SK-N-SH treated with all-trans-retinoic acid at 6 μM for 48 hours (cell line): ENCODE data around the gene TYSND1.
A peak's percentile ranks its signal among the peaks of the same experiment; 100 is the strongest.

Experiments
- ATAC-seq: fragments of 200-7000 bp; cut with Tn5 transposase; 3 replicates; pipeline ENCODE4 v1.9.1; 2020; ENCODE audit warnings: mild to moderate bottlenecking, moderate library complexity
- ARNTL ChIP-seq: fragments of 450-650 bp; formaldehyde crosslinking; IDR thresholded peaks from 2 replicates; pipeline ENCODE4 v1.5.0; 2020; ENCODE audit warnings: low read depth, mild to moderate bottlenecking, moderate library complexity, borderline replicate concordance
- BACH2 ChIP-seq: fragments of 250-450 bp; sonication (Bioruptor Pico); IDR thresholded peaks from 2 replicates; pipeline ENCODE4 v1.9.0; 2021; ENCODE audit warnings: mild to moderate bottlenecking, borderline replicate concordance
- CSDC2 ChIP-seq: fragments of 250-450 bp; sonication (Bioruptor Pico); IDR thresholded peaks from 2 replicates; pipeline ENCODE4 v1.5.0; 2020; ENCODE audit warnings: mild to moderate bottlenecking, moderate library complexity
- ESRRG ChIP-seq: fragments of 250-450 bp; sonication (Bioruptor Pico); IDR thresholded peaks from 2 replicates; pipeline ENCODE4 v1.6.1; 2021; ENCODE audit warnings: mild to moderate bottlenecking
- GLIS3 ChIP-seq: fragments of 250-450 bp; sonication (Bioruptor Pico); IDR thresholded peaks from 2 replicates; pipeline ENCODE4 v1.5.0; 2020; ENCODE audit warnings: mild to moderate bottlenecking, moderate library complexity
- ISL1 ChIP-seq: fragments of 250-450 bp; sonication (Bioruptor Pico); IDR thresholded peaks from 2 replicates; pipeline ENCODE4 v2.1.2; 2022; ENCODE audit warnings: mild to moderate bottlenecking, moderate library complexity
- OSR1 ChIP-seq: fragments of 250-450 bp; sonication (Bioruptor Pico); IDR thresholded peaks from 2 replicates; pipeline ENCODE4 v1.8.0; 2022; ENCODE audit warnings: moderate library complexity, mild to moderate bottlenecking, inconsistent platforms
- PPARA ChIP-seq: fragments of 250-450 bp; sonication (Bioruptor Pico); IDR thresholded peaks from 2 replicates; pipeline ENCODE4 v1.5.0; 2020; ENCODE audit warnings: mild to moderate bottlenecking, borderline replicate concordance
- RARB ChIP-seq: fragments of 250-450 bp; sonication (Bioruptor Pico); IDR thresholded peaks from 2 replicates; pipeline ENCODE4 v1.8.0; 2021; ENCODE audit warnings: mild to moderate bottlenecking, moderate library complexity
- TCF4 ChIP-seq: fragments of 250-450 bp; sonication (Bioruptor Pico); IDR thresholded peaks from 2 replicates; pipeline ENCODE4 v1.8.0; 2021; ENCODE audit warnings: mild to moderate bottlenecking, moderate library complexity, borderline replicate concordance
- TOX ChIP-seq: fragments of 250-450 bp; sonication (Bioruptor Pico); IDR thresholded peaks from 2 replicates; pipeline ENCODE4 v1.8.0; 2021; ENCODE audit warnings: mild to moderate bottlenecking, moderate library complexity, borderline replicate concordance
- ZFP3 ChIP-seq: fragments of 250-450 bp; sonication (Bioruptor Pico); IDR thresholded peaks from 2 replicates; pipeline ENCODE4 v1.5.0; 2020; ENCODE audit warnings: mild to moderate bottlenecking, moderate library complexity
- ZFP30 ChIP-seq: fragments of 450-650 bp; formaldehyde crosslinking; IDR thresholded peaks from 2 replicates; pipeline ENCODE4 v1.5.0; 2022; ENCODE audit warnings: mild to moderate bottlenecking, moderate library complexity
- ZNF565 ChIP-seq: fragments of 450-650 bp; formaldehyde crosslinking; conservative IDR thresholded peaks from 2 replicates; pipeline ENCODE4 v1.5.0; 2020; ENCODE audit warnings: low read depth, mild to moderate bottlenecking, moderate library complexity
- ZNF70 ChIP-seq: fragments of 450-650 bp; formaldehyde crosslinking; IDR thresholded peaks from 2 replicates; pipeline ENCODE4 v1.5.0; 2020; ENCODE audit warnings: mild to moderate bottlenecking, moderate library complexity
- ZNF8 ChIP-seq: fragments of 450-650 bp; formaldehyde crosslinking; IDR thresholded peaks from 2 replicates; pipeline ENCODE4 v1.5.0; 2020; ENCODE audit warnings: mild to moderate bottlenecking, moderate library complexity
- TF ChIP-seq, protein P1 (sequence below): fragments of 250-450 bp; sonication (Bioruptor Pico); IDR thresholded peaks from 2 replicates; pipeline ENCODE4 v1.5.0; 2020; ENCODE audit warnings: mild to moderate bottlenecking, moderate library complexity
- TF ChIP-seq, protein P2 (sequence below): fragments of 250-450 bp; sonication (Bioruptor Pico); IDR thresholded peaks from 2 replicates; pipeline ENCODE4 v1.5.1; 2021; ENCODE audit warnings: mild to moderate bottlenecking, moderate library complexity
- TF ChIP-seq, protein P3 (sequence below): fragments of 250-450 bp; sonication (Bioruptor Pico); IDR thresholded peaks from 2 replicates; pipeline ENCODE4 v1.8.0; 2020; ENCODE audit warnings: mild to moderate bottlenecking, moderate library complexity, borderline replicate concordance

The TYSND1 gene, protein sequence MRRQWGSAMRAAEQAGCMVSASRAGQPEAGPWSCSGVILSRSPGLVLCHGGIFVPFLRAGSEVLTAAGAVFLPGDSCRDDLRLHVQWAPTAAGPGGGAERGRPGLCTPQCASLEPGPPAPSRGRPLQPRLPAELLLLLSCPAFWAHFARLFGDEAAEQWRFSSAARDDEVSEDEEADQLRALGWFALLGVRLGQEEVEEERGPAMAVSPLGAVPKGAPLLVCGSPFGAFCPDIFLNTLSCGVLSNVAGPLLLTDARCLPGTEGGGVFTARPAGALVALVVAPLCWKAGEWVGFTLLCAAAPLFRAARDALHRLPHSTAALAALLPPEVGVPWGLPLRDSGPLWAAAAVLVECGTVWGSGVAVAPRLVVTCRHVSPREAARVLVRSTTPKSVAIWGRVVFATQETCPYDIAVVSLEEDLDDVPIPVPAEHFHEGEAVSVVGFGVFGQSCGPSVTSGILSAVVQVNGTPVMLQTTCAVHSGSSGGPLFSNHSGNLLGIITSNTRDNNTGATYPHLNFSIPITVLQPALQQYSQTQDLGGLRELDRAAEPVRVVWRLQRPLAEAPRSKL

DNA sequence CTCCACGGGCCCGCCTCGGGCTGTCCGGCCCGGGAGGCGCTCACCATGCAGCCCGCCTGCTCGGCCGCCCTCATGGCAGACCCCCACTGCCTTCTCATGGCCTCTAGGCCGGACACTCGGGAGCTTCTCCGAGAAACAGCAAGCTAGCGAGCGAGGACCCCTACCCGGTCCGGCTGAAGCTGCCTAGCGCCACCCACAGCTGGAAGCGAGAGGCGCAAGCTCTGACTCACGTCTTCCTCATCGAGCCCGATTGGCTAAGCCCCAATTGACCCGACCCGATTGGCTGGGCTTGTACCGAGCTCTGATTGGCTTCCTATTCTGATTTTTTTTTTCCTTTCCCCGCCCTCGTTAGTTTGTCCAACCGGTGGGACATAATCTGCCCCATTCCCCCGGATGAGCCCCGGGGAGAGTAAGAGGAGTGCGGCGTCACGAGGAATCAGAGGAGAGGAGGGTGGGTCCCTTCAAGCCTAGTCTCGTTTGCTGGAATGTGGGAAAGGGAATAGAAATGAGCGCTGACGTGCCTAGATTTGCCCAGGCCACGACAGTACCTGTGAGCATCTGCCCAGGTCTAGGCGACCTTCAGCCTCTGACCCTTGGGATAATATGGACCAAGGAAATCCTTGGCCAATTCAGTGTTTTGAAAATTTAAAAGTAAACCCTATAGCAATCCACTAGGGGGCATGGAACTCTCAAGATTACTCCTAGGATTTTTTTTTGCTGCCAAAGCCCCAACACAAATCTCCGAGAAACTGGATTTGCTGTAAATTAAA, at the start of gene TYSND1:
Gene TYSND1, minus strand, starts transcription at position 212 of the 770 bp plus-strand sequence. Its CDS starts 114 bp downstream, at position 98.
- ATAC-seq: peak; percentile 92

DNA sequence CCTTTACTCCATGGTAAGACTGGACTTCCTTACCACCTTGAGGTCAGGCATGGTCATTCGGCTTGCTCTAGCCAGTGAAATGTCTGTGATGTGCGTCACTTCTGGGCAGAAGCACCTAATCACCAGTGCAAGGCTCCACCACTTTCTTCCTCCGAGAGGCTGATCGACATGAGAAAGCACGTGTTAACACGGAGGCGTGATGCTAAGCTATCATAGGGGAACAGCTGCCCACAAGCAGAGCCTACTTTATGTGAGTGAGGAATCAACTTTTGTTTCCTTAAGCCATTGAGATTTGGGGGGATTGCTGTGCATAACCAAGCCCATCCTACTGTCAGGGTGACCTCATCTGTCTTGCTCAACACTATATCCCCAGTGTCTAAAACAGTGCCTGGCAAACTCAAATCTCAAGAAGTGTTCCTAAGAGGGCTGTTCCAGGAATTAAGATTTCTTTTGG, 46.9 kb upstream of the TYSND1 start:
- no peak for TF ChIP-seq BACH2 (CRISPR knock-in tag)
- TF ChIP-seq, protein P1, sequence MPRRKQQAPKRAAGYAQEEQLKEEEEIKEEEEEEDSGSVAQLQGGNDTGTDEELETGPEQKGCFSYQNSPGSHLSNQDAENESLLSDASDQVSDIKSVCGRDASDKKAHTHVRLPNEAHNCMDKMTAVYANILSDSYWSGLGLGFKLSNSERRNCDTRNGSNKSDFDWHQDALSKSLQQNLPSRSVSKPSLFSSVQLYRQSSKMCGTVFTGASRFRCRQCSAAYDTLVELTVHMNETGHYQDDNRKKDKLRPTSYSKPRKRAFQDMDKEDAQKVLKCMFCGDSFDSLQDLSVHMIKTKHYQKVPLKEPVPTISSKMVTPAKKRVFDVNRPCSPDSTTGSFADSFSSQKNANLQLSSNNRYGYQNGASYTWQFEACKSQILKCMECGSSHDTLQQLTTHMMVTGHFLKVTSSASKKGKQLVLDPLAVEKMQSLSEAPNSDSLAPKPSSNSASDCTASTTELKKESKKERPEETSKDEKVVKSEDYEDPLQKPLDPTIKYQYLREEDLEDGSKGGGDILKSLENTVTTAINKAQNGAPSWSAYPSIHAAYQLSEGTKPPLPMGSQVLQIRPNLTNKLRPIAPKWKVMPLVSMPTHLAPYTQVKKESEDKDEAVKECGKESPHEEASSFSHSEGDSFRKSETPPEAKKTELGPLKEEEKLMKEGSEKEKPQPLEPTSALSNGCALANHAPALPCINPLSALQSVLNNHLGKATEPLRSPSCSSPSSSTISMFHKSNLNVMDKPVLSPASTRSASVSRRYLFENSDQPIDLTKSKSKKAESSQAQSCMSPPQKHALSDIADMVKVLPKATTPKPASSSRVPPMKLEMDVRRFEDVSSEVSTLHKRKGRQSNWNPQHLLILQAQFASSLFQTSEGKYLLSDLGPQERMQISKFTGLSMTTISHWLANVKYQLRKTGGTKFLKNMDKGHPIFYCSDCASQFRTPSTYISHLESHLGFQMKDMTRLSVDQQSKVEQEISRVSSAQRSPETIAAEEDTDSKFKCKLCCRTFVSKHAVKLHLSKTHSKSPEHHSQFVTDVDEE (CRISPR knock-in tag): no peak
- no peak for TF ChIP-seq GLIS3 (CRISPR knock-in tag)
- TF ChIP-seq, protein P2, sequence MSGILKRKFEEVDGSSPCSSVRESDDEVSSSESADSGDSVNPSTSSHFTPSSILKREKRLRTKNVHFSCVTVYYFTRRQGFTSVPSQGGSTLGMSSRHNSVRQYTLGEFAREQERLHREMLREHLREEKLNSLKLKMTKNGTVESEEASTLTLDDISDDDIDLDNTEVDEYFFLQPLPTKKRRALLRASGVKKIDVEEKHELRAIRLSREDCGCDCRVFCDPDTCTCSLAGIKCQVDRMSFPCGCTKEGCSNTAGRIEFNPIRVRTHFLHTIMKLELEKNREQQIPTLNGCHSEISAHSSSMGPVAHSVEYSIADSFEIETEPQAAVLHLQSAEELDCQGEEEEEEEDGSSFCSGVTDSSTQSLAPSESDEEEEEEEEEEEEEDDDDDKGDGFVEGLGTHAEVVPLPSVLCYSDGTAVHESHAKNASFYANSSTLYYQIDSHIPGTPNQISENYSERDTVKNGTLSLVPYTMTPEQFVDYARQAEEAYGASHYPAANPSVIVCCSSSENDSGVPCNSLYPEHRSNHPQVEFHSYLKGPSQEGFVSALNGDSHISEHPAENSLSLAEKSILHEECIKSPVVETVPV (CRISPR knock-in tag): no peak
- TF ChIP-seq, all 23 proteins: peak for 0
- ATAC-seq: no peak

More for the DNA sequence above, at the start of gene TYSND1:
- no peak for TF ChIP-seq ZNF565 (CRISPR knock-in tag)
- peak; percentile 89 for TF ChIP-seq ZFP3 (CRISPR knock-in tag)
- TF ChIP-seq RARB (CRISPR knock-in tag): peak; percentile 41; the same call in 1 of the 2 replicates
- TF ChIP-seq, protein P1 (CRISPR knock-in tag): no peak
- TF ChIP-seq TCF4 (CRISPR knock-in tag): 0 out of 2 replicates have a peak, but pooled peaks have one; percentile 15

DNA sequence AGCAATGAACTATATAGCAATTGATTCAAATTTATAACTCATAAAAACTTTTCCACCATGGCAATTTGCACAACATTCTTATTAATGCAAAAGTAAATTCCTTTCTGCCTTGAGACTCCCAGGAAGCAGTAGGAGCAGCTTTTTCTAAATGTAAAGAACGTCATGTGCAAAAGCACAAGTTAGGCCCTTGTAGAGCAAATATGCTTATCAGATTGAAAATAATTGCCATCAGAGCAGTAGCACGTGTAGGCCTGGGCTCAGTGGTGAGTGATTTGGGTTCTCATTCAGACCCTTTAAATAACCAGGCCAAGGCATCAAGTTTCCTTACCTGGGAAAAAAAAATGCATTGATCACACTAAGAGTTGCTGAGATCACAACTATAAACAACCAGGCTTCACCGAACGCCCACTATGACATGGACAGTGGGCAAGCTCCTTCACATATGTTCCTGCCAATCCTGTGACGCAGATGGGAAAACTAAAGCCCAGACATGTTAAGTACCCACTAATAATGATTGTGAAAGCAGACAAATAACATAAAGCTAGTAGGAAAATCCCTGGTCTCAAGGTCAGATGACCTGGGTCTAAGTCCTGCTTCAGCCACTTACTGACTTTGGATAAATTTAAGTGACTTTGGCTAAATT, 45.9 kb upstream of the TYSND1 start:
- peak; percentile 17; the same call in 2 of the 3 replicates for ATAC-seq
- no peak for TF ChIP-seq ZNF8 (CRISPR knock-in tag)
- TF ChIP-seq, protein P3, sequence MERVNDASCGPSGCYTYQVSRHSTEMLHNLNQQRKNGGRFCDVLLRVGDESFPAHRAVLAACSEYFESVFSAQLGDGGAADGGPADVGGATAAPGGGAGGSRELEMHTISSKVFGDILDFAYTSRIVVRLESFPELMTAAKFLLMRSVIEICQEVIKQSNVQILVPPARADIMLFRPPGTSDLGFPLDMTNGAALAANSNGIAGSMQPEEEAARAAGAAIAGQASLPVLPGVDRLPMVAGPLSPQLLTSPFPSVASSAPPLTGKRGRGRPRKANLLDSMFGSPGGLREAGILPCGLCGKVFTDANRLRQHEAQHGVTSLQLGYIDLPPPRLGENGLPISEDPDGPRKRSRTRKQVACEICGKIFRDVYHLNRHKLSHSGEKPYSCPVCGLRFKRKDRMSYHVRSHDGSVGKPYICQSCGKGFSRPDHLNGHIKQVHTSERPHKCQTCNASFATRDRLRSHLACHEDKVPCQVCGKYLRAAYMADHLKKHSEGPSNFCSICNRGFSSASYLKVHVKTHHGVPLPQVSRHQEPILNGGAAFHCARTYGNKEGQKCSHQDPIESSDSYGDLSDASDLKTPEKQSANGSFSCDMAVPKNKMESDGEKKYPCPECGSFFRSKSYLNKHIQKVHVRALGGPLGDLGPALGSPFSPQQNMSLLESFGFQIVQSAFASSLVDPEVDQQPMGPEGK: no peak
- TF ChIP-seq ZFP30 (CRISPR knock-in tag): no peak
- no peak for TF ChIP-seq GLIS3 (CRISPR knock-in tag)
- TF ChIP-seq RARB (CRISPR knock-in tag): no peak
- TF ChIP-seq TOX (CRISPR knock-in tag): no peak
- no peak for TF ChIP-seq BACH2 (CRISPR knock-in tag)
- TF ChIP-seq ZNF565 (CRISPR knock-in tag): no peak
- TF ChIP-seq TCF4 (CRISPR knock-in tag): no peak
- no peak for TF ChIP-seq ESRRG (CRISPR knock-in tag)
- no peak for TF ChIP-seq OSR1 (CRISPR knock-in tag)
- TF ChIP-seq ZNF70 (CRISPR knock-in tag): no peak
- no peak for TF ChIP-seq PPARA
- TF ChIP-seq CSDC2 (CRISPR knock-in tag): no peak
- TF ChIP-seq, protein P2 (CRISPR knock-in tag): no peak
- no peak for TF ChIP-seq ARNTL (CRISPR knock-in tag)
- no peak for TF ChIP-seq ISL1 (CRISPR knock-in tag)
- TF ChIP-seq, protein P1 (CRISPR knock-in tag): no peak
